ENCODE results near the gene SMTN.

DNA sequence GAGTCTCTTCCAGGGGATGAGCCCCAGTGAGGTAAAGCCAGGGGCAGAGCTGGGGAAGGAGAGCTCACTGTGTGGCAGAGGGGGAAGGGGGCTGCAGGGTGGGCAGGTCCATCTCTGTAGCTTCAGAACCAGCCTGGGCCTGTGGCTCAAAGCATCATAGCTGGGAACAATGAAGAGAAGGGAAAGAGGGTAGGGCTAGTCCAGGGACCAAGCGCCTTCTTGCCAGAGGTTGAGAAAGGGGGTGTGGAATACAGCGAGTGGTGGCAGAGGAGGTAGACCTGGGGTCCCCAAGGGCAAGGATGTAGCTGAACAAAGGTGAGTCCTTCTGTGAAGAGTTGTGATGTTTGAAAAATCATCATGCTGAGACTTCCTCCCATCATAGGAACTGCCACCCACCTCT is 60.4 kb downstream of the SMTN start:
- TF ChIP-seq CTCF (IDR thresholded peaks at IDR 0.05) (no peak), POLR2A (IDR thresholded peaks at IDR 0.05) (no peak)
